Adrenal gland (tissue), 12 donors: ENCODE results near the gene BIRC5. TPM values are rescaled to one million over a fixed set of nuclear protein-coding genes. Genes with fewer than 3 reads are reported as not detected.

Experiments used
- DNase-seq, 7 donors: peaks; one replicate each; pipeline ENCODE4 v3.0.0-alpha.2; 2019 to 2020
- H3K27ac ChIP-seq, 5 donors: fragments of 200-600 bp; sonication (generic) in 4 of 5; 1 replicate in 3 of 5; 2 replicates in 2 of 5; pipeline versions ENCODE4 v1.5.1 to v1.8.0; 2016 to 2020; ENCODE audit warnings: mild to moderate bottlenecking in 1 of 5
- H3K27me3 ChIP-seq: fragments of 200-600 bp; 2 replicates; pipeline ENCODE4 v1.8.0; 2021
- H3K36me3 ChIP-seq, 2 donors: fragments of 200-600 bp; replicated peaks in 1 of 2; 1 replicate in 1 of 2; 2 replicates in 1 of 2; pipeline versions ENCODE4 v1.5.1 to v1.8.0; 2018 to 2022
- H3K4me1 ChIP-seq, 2 donors: fragments of 200-600 bp; replicated peaks in 1 of 2; 1 replicate in 1 of 2; 2 replicates in 1 of 2; pipeline versions ENCODE4 v1.5.1 to v1.8.0; 2018 to 2021
- H3K4me3 ChIP-seq, 4 donors: fragments of 200-600 bp; sonication (generic) in 3 of 4; one replicate each; pipeline ENCODE4 v1.5.1; 2016 to 2018
- H3K9me3 ChIP-seq, 3 donors: fragments of 200-600 bp; sonication (generic) in 1 of 3; replicated peaks in 1 of 3; 1 replicate in 2 of 3; 2 replicates in 1 of 3; pipeline versions ENCODE4 v1.5.1 to v1.8.0; 2016 to 2021
- POLR2A ChIP-seq, 2 donors: fragments of 450-650 bp; IDR thresholded peaks; one replicate each; pipeline ENCODE4 v1.6.1; 2017; ENCODE audit warnings: antibody characterized with exemption in 2 of 2, mild to moderate bottlenecking in 2 of 2, moderate library complexity in 1 of 2
- WGBS, 4 donors: extraction: QIAGEN DNeasy Blood & Tissue Kit in 2 of 4; methylation state at CpG; one replicate each; pipeline versions ENCODE4 v1.1.5 to v1.1.7; 2013 to 2017; 5-methylcytosine and 5-hydroxymethylcytosine counted together
- intact Hi-C, 2 donors: fragments of 100-400 bp; cut with DNase I; formaldehyde crosslinking; loops; one replicate each; pipeline versions ENCODE4 v1.14.1 to v1.15.0; 2022 to 2023
- polyA plus RNA-seq, 3 donors: library from polyadenylated mRNA; stranded (reverse); fragments of 200-250 nt in 2 of 3; fragments of 350-450 nt in 1 of 3; fragmentation: Illumina TruSeq in 1 of 3; extraction: RNeasy Lipid Tissue Mini Kit (QIAGEN cat#74804) in 1 of 3; gene quantifications; one replicate each; pipeline ENCODE4 v1.2.3, GENCODE V29; 2013 to 2014
- total RNA-seq, 9 donors: library from RNA; depleted of rRNA in 4 of 9; stranded (reverse); fragments of >200 nt in 4 of 9; fragments of 120-200 nt in 1 of 9; fragmentation: NEBNext Ultra II Directional in 1 of 9; extraction: Animal tissue kit (Norgen Biotek cat#: 25700) in 1 of 9; gene quantifications; one replicate each; pipeline versions ENCODE4 v1.1.0 to v1.2.4, GENCODE V29; 2013 to 2023
- TF ChIP-seq, protein P1 (sequence below), 6 experiments: fragments of 450-650 bp in 4 of 6; fragments of 200-600 bp in 2 of 6; sonication (generic) in 1 of 6; IDR thresholded peaks; 1 replicate in 5 of 6; 2 replicates in 1 of 6; pipeline versions ENCODE4 v1.5.1 to v1.8.0; 2016 to 2021; ENCODE audit warnings: antibody characterized with exemption in 6 of 6, mild to moderate bottlenecking in 2 of 6, moderate library complexity in 1 of 6
- donor health status: healthy with polysubstance abuse.
- donor health status: Bipolar disorder and iron deficiency.
- donor health status: DM: yes; HTN: yes; CAD: no.
- donor health status: DM: no; HTN: no; CAD: no.
- donor health status: DM: no; HTN: no; CAD: no.
- donor health status: DM: yes; HTN: yes; CAD: no.

Gene BIRC5
- total and polyA plus RNA-seq, 12 donors: 0.12 to 17.6 (median 1.3) TPM

DNA sequence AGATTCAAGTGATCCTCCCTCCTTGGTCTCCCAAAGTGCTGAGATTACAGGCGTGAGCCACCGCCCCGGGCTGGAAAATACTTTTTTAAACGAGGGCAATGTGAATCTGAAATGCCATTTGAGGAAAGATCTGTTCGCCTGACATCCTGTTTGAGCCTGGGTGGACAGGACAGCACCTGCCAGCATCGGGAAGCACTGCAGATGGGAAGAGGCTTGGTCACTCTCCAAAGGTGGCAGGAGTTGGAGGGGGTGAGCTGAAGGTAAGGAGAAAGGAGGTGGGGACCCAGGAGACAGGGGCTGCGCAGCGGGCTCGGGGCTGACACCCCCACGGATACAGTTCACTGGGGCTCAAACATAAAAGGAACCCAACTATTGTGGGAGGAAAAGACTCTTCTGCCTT lies 3.9 kb upstream of the BIRC5 start:
- Histone ChIP-seq H3K4me1 (peaks cover 5 to 6% of the 10 kb centered on the region in 2 donors), H3K27me3 (no peaks in the 10 kb centered on the region), H3K4me3 (no peak overlapping the region), H3K9me3 (no peaks in the 10 kb centered on the region), H3K27ac (no peak overlapping the region), H3K36me3 (no peaks in the 10 kb centered on the region)
- WGBS, 4 donors: 67 to 81% (median 74%) methylated on average over 10 of the region's 10 CpGs
- intact Hi-C loops: no loop called here
- TF ChIP-seq, protein P1, sequence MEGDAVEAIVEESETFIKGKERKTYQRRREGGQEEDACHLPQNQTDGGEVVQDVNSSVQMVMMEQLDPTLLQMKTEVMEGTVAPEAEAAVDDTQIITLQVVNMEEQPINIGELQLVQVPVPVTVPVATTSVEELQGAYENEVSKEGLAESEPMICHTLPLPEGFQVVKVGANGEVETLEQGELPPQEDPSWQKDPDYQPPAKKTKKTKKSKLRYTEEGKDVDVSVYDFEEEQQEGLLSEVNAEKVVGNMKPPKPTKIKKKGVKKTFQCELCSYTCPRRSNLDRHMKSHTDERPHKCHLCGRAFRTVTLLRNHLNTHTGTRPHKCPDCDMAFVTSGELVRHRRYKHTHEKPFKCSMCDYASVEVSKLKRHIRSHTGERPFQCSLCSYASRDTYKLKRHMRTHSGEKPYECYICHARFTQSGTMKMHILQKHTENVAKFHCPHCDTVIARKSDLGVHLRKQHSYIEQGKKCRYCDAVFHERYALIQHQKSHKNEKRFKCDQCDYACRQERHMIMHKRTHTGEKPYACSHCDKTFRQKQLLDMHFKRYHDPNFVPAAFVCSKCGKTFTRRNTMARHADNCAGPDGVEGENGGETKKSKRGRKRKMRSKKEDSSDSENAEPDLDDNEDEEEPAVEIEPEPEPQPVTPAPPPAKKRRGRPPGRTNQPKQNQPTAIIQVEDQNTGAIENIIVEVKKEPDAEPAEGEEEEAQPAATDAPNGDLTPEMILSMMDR (IDR thresholded peaks at IDR 0.05): no peak
- no peak for TF ChIP-seq POLR2A (IDR thresholded peaks at IDR 0.05)
- DNase-seq: no peak

DNA sequence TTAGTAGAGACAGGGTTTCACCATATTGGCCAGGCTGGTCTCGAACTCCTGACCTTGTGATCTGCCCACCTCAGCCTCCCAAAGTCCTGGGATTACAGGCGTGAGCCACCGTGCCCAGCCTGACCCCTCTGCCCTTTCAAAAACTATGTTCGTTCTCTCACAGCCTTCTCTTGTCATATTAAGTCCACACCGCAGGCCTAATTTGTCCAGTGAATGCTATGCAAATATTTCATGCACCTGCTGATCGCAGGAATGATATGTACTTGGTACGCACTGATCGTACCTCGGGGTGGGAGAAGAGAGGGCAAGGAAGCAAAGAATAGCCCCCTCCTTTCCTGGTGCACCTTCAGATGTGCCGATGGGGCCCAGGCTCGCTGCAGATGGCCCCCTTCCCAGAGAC lies 3.0 kb upstream of the BIRC5 start:
- WGBS, 4 donors: 69 to 89% (median 84%) methylated on average over 11 of the region's 11 CpGs
- TF ChIP-seq, protein P1 (IDR thresholded peaks at IDR 0.05): no peak
- no peak for TF ChIP-seq POLR2A (IDR thresholded peaks at IDR 0.05)
- Histone ChIP-seq H3K27ac (no peak overlapping the region), H3K27me3 (no peaks in the 10 kb centered on the region), H3K36me3 (no peaks in the 10 kb centered on the region), H3K9me3 (no peaks in the 10 kb centered on the region), H3K4me1 (peaks cover 5 to 6% of the 10 kb centered on the region in 2 donors), H3K4me3 (no peak overlapping the region)
- intact Hi-C loops: no loop called here
- DNase-seq: no peak

DNA sequence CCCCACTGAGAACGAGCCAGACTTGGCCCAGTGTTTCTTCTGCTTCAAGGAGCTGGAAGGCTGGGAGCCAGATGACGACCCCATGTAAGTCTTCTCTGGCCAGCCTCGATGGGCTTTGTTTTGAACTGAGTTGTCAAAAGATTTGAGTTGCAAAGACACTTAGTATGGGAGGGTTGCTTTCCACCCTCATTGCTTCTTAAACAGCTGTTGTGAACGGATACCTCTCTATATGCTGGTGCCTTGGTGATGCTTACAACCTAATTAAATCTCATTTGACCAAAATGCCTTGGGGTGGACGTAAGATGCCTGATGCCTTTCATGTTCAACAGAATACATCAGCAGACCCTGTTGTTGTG lies 631 bp downstream of the BIRC5 start:
- no peaks in the 10 kb centered on the region for H3K36me3 ChIP-seq
- H3K27me3 ChIP-seq: no peaks in the 10 kb centered on the region
- TF ChIP-seq, protein P1 (IDR thresholded peaks at IDR 0.05): no peak
- no peak for TF ChIP-seq POLR2A (IDR thresholded peaks at IDR 0.05)
- WGBS, 4 donors: 17 to 33% (median 18%) methylated on average over 4 to 5 of the region's 5 CpGs
- H3K4me1 ChIP-seq: peaks cover 5 to 6% of the 10 kb centered on the region in 2 donors
- no peaks in the 10 kb centered on the region for H3K9me3 ChIP-seq
- DNase-seq: no peak
- intact Hi-C loops: no loop called here
- H3K4me3 ChIP-seq: peak overlapping the region in 1 of 4 donors; percentile 27
- H3K27ac ChIP-seq: no peak overlapping the region

DNA sequence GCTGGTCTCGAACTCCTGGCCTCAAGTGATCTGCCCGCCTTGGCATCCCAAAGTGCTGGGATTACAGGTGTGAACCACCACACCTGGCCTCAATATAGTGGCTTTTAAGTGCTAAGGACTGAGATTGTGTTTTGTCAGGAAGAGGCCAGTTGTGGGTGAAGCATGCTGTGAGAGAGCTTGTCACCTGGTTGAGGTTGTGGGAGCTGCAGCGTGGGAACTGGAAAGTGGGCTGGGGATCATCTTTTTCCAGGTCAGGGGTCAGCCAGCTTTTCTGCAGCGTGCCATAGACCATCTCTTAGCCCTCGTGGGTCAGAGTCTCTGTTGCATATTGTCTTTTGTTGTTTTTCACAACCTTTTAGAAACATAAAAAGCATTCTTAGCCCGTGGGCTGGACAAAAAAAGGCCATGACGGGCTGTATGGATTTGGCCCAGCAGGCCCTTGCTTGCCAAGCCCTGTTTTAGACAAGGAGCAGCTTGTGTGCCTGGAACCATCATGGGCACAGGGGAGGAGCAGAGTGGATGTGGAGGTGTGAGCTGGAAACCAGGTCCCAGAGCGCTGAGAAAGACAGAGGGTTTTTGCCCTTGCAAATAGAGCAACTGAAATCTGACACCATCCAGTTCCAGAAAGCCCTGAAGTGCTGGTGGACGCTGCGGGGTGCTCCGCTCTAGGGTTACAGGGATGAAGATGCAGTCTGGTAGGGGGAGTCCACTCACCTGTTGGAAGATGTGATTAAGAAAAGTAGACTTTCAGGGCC lies 5.5 kb downstream of the BIRC5 start:
- DNase-seq: no peak
- Histone ChIP-seq H3K4me1 (peaks cover under 1 to 1% of the 10 kb centered on the region in 2 donors), H3K9me3 (no peaks in the 10 kb centered on the region), H3K27me3 (no peaks in the 10 kb centered on the region), H3K27ac (no peak overlapping the region), H3K4me3 (no peak overlapping the region), H3K36me3 (no peaks in the 10 kb centered on the region)
- intact Hi-C loops: no loop called here
- WGBS, 4 donors: 93 to 96% (median 94%) methylated on average over 9 to 11 of the region's 11 CpGs
- TF ChIP-seq, protein P1 (IDR thresholded peaks at IDR 0.05): no peak
- TF ChIP-seq POLR2A (IDR thresholded peaks at IDR 0.05): no peak
